ENCODE measurements around the gene ZNF343.

- TF ChIP-seq REST (IDR thresholded peaks at IDR 0.05; ENCODE audit: unreplicated experiment), result no peak
- no peak for TF ChIP-seq CTCF (conservative IDR thresholded peaks at IDR 0.05; ENCODE audit: low read depth in 2 of 2)
Observed at GRCh38 chr20:2507875-2508630, 662 bp downstream of the ZNF343 start.
